Neural progenitor cell (in vitro differentiated cells): Measurements from ENCODE around the gene SHKBP1. TPM values are rescaled to one million over a fixed set of nuclear protein-coding genes. Genes with fewer than 3 reads are reported as not detected.

ENCODE experiments used
- total RNA-seq: library from RNA; depleted of rRNA; stranded (reverse); fragments of >200 nt; gene quantifications from 2 replicates; pipeline ENCODE4 v1.2.3, GENCODE V29; 2015; ENCODE audit warnings: low replicate concordance

Gene SHKBP1
- total RNA-seq, 1 donor from 2014 or later = 20.6 TPM

Other genes starting within 250 kb of the SHKBP1 start
- gene C19orf47, start 228.5 kb upstream of the SHKBP1 start, total RNA-seq = 10.6 and 13.1 TPM in 2 replicates
- 116 and 289 TPM in 2 replicates for gene PLD3, start 228.2 kb upstream of the SHKBP1 start, total RNA-seq
- gene HIPK4, start 186.7 kb upstream of the SHKBP1 start, total RNA-seq = 0.34 TPM in 1 of 2 replicates, not detected in the other
- gene PRX, start 163.5 kb upstream of the SHKBP1 start, total RNA-seq = 1.4 and 4.7 TPM in 2 replicates
- gene SERTAD1, start 150.9 kb upstream of the SHKBP1 start, total RNA-seq = 2.4 and 5.5 TPM in 2 replicates
- gene SERTAD3, start 132.5 kb upstream of the SHKBP1 start, total RNA-seq = 15.3 and 27.4 TPM in 2 replicates
- gene BLVRB, start 111.1 kb upstream of the SHKBP1 start, total RNA-seq = 11.3 and 24.4 TPM in 2 replicates
- gene SPTBN4, start 109.9 kb upstream of the SHKBP1 start, total RNA-seq = 2.5 and 8.4 TPM in 2 replicates
- 24.7 and 70.0 TPM in 2 replicates for gene LTBP4, start 24.5 kb downstream of the SHKBP1 start, total RNA-seq
- gene NUMBL, start 113.8 kb downstream of the SHKBP1 start, total RNA-seq = 6.4 and 19.8 TPM in 2 replicates
- 27.7 and 89.7 TPM in 2 replicates for gene COQ8B, start 140.0 kb downstream of the SHKBP1 start, total RNA-seq
- gene ITPKC, start 140.2 kb downstream of the SHKBP1 start, total RNA-seq = 6.5 and 12.4 TPM in 2 replicates
- 1.9 and 4.3 TPM in 2 replicates for gene ACTMAP, start 173.6 kb downstream of the SHKBP1 start, total RNA-seq
- 112 and 179 TPM in 2 replicates for gene SNRPA, start 174.3 kb downstream of the SHKBP1 start, total RNA-seq
- gene MIA, start 198.6 kb downstream of the SHKBP1 start, total RNA-seq = not detected in 2 replicates
- 12.9 and 27.0 TPM in 2 replicates for gene RAB4B, start 201.4 kb downstream of the SHKBP1 start, total RNA-seq
- gene EGLN2, start 222.3 kb downstream of the SHKBP1 start, total RNA-seq = 27.0 and 97.3 TPM in 2 replicates